DMS53 (cell line): ENCODE data around the gene LAMP2.

Experiments used
- DNase-seq: peaks from one replicate; lab custom pipeline; 2025; lab: John Stamatoyannopoulos, UW

LAMP2 gene

DNA sequence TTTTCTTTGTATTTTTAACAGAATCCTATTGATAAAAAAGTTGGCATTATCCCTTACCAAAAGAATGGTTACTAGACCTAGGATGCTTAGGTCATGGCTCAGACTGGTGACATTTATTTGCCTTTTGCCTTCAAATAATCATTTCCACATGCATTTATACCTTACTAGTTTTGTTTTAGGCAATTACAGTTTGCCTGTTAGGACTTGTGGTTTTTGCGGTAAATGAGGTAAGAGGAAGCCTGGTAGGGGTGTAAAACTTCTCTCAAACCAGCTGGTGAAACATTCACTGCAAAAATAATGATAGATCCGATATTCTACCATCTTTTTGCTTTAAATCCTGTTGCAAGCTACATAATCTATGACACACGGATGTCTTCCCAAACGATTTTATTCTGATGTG is 12.1 kb downstream of the LAMP2 start:
- DNase-seq, result no peak

DNA sequence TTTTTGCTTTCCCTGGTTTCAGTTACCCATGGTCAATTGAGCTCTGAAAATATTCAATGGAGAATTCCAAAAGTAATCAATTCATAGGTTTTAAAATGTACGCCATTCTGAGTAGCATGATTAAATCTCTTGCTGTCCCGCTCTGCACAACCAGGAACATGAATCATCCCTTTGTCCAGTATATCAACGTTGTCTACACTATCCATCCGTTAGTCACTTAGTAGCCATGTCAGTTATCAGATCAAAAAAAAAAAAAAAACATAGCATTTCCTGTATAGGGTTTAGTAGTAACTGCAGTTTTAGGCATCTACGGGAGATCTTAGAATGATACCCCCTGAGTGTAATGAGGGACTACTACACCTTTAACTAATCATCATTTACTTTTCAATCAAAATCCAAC is 15.1 kb downstream of the LAMP2 start:
- no peak for DNase-seq

DNA sequence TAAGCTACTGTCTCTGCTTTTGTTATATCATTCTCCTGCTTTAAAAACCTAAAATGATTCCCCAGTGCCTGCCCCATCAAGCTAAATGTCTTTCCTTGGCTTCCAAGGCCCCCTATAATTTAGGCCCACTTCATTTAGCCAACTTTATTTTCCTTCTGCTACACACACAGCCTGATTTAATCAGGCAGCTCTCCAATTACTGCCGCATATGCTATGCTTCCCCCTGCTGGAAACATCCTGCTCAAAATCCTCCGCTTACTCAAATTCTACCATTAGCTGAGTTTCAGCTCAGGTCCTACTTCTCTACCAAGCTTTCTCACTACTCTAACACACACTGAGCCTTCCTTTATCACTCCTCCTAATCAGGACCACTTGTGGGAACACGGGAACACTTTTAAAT is 17.0 kb downstream of the LAMP2 start:
- peak; percentile 33 for DNase-seq

DNA sequence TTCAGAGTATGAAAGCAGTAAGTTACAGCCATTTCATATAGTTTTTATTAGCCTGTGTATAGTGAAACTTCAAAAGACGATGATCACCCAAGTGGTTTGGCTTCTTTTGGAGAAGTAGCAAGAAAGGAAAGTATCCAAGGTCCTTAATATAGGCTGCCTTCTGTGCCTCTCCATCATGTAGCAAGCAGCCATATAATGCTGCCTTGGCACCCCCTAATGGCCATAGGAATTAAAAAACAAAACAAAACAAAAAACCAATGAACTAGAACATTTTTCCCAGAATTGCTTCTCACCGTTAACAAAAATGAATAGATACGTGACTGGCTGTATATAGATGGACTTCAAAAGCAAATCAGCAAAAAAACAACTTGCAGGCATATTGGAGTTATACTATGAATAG is 18.9 kb downstream of the LAMP2 start:
- peak; percentile 32 for DNase-seq

DNA sequence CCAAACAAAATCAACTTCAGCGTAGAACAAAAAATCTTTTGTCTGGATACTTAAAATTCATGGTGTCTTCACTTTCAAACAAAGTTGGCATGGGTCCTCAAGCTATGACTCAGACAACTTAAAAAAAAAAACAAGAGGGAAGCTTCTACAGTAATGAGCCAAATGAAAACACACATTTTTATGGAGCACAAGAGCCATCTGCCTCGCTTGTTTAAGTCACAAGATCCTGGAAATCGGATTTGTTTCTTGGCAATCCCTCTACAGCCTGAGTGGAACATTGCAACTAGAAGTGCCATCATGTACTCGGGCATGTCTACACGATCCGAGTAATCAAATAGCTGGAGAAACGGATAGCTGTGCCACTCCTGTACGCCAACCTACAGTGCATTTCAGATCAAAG is 22.6 kb downstream of the LAMP2 start:
- DNase-seq, result peak; percentile 45

DNA sequence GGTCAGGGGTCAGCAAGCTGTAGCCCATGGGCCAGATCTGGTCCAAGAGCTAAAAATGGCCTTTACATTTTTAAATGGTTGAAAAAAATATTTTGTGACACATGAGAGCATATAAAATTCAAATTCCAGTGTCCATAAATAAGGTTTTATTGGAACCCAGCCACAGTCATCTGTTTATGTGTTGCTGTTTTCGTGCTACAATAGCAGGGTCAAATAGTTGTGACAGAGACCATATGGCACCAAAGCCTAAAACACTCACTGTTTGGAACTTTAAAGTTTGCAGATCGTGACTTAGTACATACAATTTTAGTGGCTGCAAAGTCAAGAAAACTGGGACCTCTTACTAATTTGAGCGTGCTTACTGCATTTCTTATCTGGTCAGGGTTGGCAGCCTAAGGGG is 29.2 kb downstream of the LAMP2 start:
- DNase-seq, result no peak

DNA sequence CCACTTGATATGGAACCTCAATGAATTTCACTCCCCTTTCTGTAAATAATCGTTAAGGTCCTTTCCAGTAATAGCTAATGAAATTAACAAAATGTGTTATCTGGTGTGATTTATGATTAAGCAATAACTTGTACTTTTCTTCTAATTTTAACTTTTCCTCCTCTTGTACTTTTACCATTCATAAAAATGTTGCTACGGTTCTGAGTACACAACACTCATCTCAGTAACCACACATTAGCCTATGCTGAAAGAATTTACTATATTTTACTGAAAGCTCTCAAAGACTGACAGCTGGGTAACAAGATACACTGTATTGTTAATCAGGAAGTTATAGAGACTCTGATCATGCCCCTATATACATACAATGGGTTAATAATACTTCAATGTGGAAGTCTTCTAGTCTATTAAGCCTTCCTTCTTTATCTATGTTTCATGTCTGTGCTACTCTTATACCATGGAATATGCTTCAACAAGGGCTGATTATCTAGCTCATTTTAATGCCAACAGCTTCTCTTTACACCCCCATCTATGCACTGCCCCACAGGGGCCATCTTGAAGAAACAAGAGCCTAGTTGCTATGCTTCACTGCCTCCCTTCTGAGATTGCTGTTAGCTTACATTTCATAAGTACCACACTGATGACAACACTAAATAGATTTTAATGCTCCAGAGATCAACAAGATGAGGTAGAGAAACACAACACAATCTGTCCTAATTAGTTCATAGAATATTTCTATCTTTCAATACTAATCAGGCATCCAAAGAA is 39.1 kb downstream of the LAMP2 start:
- no peak for DNase-seq

DNA sequence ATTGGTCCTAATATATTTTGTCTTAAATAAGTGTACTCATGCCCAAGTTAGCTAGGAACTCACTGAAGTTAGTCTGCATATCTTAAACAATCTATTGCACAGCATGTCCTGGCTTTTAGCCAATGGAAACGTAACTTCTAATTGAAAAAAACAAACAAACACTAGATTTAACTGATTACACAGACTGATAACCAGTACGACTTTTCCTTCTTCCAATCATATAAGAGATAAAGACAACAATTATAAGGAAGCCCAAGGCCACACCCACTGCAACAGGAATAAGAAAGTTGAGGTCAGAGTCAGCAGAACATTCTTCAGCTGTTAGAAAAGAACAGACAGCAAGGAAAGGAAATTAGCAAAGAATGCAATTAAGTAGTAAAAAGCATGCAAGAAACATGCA is 40.8 kb downstream of the LAMP2 start:
- no peak for DNase-seq

DNA sequence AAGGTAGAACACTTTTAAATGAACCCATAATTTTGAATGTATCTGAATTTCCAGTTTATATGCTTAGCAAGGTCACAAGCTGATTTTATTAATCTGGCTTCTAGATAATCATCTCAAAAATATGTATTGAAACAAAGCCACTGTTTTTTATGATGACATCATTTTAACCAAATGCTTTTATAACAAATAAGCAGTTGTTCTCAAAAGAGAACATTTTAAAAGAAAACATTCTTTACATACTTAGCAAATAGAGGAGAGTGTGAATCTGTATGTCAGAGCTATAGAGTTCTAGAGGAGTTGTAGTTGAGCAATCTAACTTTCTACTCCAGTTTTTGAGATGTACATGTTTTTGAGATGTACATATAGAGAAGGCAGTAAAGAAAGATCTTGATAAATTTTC is 42.5 kb downstream of the LAMP2 start:
- DNase-seq, result no peak

DNA sequence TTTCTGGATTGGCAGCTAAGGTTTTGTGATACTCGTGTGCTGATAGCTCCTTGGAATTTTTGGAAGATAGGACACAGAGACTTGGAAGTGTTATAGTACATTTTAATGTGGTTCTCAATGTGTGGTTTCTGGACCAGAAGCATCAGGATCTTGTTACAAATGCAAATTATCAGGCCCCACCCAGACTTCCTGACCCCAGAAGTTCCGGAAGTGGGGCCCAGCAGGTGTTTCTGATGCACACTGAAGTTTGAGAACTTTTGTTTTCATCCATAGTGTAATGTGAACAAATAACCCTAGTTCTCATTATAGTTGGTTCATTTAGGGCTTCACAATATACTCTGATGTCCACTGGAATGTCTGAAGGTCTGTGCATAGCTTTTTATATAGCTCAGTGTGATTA is 49.6 kb downstream of the LAMP2 start:
- no peak for DNase-seq

DNA sequence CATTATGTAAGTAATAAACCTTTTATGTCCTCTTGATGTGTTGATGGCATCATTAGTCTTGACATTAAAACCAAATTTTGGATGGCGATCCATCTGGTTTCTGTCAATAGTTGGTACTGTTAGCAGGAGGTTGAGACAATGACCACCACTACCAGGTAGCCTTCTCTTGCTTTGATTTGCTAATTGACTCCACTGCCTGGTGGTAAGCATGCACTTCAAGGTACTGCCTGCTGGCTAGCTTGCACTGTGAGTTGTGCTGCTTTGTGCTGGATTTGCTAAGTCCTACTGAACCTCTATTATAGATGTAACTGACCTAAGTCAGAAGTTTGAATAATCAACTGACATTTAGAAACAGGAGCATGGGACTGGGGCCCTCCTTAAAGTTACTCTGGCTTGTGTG is 60.9 kb downstream of the LAMP2 start:
- DNase-seq, result no peak

DNA sequence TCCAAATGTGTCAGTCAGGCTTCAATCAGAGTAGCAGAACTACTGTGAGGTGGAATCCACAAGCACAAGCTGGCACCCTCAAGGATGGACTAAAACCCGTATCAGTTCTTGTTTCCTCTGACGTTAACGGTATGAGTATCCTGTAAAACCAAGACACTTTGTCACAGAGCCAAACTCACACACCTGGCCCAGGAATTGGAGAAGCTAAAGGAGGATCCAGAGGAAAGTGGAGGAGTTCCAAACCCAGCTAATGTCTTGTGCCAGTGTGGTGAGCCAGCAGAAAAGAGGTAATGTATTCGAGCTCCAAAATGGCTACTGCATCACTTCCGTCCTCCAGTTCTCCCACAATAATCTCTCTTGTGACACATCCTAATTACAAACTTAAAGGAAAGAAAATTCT is 62.5 kb downstream of the LAMP2 start:
- no peak for DNase-seq

DNA sequence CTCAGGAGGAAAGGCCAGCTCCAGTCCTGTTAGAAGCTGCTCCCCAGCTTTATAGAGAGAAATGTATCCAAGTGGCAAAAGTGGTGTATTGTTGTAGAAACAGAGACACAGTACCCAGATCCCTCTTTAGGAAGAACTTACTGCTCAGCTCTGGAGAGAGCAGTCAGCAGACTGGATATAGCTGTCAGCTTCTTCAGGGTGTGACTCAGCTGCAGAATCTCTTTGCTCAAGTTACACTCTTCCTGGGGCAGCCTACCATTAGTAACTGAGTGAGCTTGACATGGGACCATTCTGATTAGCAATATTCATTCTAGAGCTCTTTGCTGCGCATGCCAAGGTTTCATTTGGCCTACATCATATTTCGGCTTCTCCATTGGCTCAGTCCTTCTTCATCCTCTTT is 66.7 kb downstream of the LAMP2 start:
- DNase-seq, result no peak

DNA sequence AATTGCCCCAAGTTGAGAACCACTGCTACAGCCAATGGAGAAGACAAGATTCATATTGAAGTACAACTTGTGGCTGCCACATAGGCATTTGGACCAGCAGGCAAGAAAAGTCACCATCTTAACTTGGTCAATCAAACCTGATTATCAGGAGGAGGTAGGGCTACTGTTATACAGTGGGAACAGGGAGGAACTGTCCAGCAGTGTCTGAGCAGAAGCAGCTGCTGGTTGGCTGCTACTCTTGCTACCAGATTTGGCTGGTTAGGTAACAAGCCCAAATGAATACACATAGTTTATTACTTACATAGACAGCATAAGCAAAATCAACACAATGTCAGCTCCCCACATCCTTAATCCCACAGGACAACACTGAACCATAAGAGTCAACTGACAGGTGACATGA is 67.8 kb downstream of the LAMP2 start:
- DNase-seq, result no peak

DNA sequence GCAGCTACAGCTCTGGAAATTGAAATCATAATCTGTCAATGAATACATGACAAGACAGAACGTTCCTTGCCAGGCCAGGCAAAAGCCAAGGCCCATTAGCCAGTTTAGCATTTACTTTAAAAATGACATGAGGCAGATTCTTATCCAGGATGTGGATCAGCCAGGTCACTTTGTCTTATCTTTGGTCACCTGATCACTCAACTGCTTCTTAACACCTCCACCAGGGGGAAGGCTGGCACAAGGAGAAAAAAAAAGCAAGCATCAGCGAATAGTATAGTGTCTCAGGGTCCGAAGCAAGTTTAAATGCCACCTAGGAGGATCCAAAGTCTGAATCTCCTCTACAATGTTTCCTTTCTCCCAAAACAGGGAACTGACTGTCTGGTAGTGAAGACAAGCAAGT is 88.4 kb downstream of the LAMP2 start:
- peak; percentile 62 for DNase-seq

DNA sequence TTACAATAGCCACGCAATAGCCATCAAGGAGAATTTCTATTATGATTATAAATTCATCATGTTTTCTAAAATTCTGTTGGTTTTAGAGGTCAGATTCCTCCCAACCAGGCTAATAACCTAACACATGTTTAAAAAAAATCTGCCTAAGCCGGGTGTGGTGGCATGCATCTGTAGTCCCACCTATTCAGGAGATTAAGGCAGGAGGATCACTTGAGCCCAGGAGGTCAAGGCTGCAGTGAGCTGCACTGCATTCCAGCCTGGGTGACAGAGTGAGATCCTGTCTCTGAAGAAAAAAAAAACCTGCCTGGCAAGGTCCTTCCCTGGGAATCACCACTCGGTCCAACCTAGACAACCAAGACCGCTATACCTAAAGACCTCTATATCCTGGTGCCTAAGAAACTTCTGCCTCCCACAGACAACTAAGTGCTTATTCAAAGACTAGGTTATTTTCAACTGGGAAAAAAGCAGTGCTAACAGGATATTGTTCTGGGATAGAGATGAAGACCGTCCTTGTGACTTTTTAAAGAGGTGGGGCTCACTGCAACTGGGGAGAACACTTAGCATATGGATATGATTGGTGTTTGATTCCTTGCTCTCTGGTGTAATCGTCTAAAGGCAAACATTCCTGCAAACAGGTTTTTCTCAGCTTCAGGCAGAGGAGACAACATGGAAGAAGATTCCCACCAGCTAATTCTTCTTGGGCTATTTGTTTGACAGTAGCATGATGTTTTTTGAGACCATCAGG is 89.0 kb downstream of the LAMP2 start:
- DNase-seq, result no peak

DNA sequence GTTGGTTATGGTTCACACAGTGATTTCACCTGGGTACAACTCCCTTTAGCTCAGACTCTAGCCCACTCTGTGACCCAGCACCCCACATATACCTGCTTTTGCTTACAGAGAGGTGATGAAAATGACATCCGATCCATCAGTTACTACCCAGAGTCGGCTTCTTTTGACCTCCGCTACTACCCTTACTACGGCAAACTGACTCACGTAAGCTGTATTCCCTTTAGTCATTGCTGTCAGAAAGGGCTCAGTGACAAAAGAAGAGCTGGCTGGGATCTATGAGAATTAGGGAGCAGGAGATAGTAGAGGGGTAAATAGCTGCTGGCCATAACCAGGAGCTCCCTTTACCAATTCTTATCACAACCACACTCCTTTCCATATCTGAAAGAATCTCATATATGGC is 90.5 kb downstream of the LAMP2 start:
- no peak for DNase-seq
